Activated CD4-positive, alpha-beta T cell treated with anti-CD3 and anti-CD28 coated beads for 48 hours (primary cell): ENCODE results near the gene MMP10.
"Not testable (repeated sequence)": the region's sequence is repeated elsewhere in the genome, so short reads cannot be mapped to it uniquely, and the experiment has no call there.

Source experiments
- DNase-seq: peaks from one replicate; pipeline ENCODE4 v3.0.0-alpha.2; 2020

MMP10 gene

GRCh38 chr11:102781676-102782075 is 1.2 kb upstream of the MMP10 start:
- DNase-seq = no peak

- DNase-seq = no peak
These were observed 4.0 kb downstream of the MMP10 start for GRCh38 chr11:102776454-102776853.

- no peak for DNase-seq
These were observed 7.0 kb downstream of the MMP10 start for GRCh38 chr11:102773386-102773785.

- DNase-seq = no peak
These were observed 9.1 kb downstream of the MMP10 start for GRCh38 chr11:102771351-102771750.

GRCh38 chr11:102770191-102770590 is 10.2 kb downstream of the MMP10 start:
- no peak for DNase-seq

GRCh38 chr11:102767800-102768199 is 12.6 kb downstream of the MMP10 start:
- DNase-seq = no peak

GRCh38 chr11:102763440-102763839 is 17.0 kb downstream of the MMP10 start:
- DNase-seq = no peak

- DNase-seq = no peak
These were observed 18.1 kb downstream of the MMP10 start for GRCh38 chr11:102762361-102762767.

- DNase-seq = no peak
These were observed 18.7 kb downstream of the MMP10 start for GRCh38 chr11:102761646-102762238.

GRCh38 chr11:102760344-102761035 is 19.9 kb downstream of the MMP10 start:
- DNase-seq = no peak

- DNase-seq = no peak
These were observed 22.4 kb downstream of the MMP10 start for GRCh38 chr11:102757823-102758549.

GRCh38 chr11:102753267-102753666 is 27.2 kb downstream of the MMP10 start:
- DNase-seq = no peak

GRCh38 chr11:102751673-102752072 is 28.8 kb downstream of the MMP10 start:
- DNase-seq = no peak

GRCh38 chr11:102749101-102749722 is 31.2 kb downstream of the MMP10 start:
- no peak for DNase-seq

GRCh38 chr11:102746746-102747578 is 33.5 kb downstream of the MMP10 start:
- not testable (repeated sequence) for DNase-seq

GRCh38 chr11:102734650-102735049 is 45.8 kb downstream of the MMP10 start:
- no peak for DNase-seq

- DNase-seq = peak; percentile 75
These were observed 47.1 kb downstream of the MMP10 start for GRCh38 chr11:102733232-102733875.

GRCh38 chr11:102730944-102731343 is 49.5 kb downstream of the MMP10 start:
- not testable (repeated sequence) for DNase-seq

- DNase-seq = no peak
These were observed 50.3 kb downstream of the MMP10 start for GRCh38 chr11:102729849-102730815.

- DNase-seq = no peak
These were observed 52.5 kb downstream of the MMP10 start for GRCh38 chr11:102727890-102728289.
